Measurements from ENCODE around the gene COQ3.
"Not testable (repeated sequence)": the region's sequence is repeated elsewhere in the genome, so short reads cannot be mapped to it uniquely, and the experiment has no call there.

Gene COQ3

GRCh38 chr6:99335298-99335697, 58.7 kb downstream of the COQ3 start:
- H3K9me3 ChIP-seq (ENCODE audit: control insufficient read depth in 1 of 2, low read length in 2 of 2); H3K4me1 ChIP-seq (ENCODE audit: control insufficient read depth in 1 of 2, insufficient read depth in 2 of 2, low read length in 2 of 2); H3K27ac ChIP-seq (ENCODE audit: low read depth, low read length): not testable (repeated sequence)

DNA sequence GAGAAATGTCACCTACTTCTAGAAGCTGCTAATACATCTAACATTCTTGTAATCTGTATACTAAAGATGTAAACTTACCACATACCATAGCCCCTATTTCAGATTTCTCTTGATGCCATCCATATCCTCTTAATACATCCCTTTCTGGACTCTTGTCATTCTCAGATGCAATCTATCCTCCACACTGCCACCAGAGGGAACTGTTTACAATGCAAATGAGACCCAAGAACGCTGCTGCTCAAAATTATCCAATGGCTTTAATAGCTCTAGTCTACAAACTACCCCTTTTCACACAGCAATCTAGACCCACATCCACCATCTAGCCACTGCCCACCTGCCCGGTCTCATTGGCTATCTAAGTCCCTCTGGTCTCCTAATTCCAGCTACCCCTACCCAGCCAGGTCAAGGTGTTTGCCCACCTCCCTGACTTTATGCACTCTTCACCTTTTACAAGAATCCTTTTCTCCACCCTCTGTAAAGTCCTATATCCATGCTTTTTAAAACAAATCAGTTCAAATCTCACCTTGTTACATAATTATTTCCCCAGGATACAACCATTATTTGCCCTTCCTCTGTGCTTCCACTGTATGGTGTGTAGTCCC, 59.4 kb downstream of the COQ3 start:
- Histone ChIP-seq H3K9ac (ENCODE audit: low read depth in 1 of 2, low read length in 2 of 2) (no peak overlapping the region), H3K27me3 (ENCODE audit: control insufficient read depth in 1 of 2, insufficient read depth in 2 of 2, low read length in 2 of 2) (peaks cover 5 to 7% of the 10 kb centered on the region in 2 donors), H3K4me3 (ENCODE audit: low read depth in 1 of 2, low read length in 2 of 2) (no peak overlapping the region), H3K36me3 (ENCODE audit: control insufficient read depth in 1 of 2, insufficient read depth in 2 of 2, low read length in 2 of 2) (no peaks in the 10 kb centered on the region), H3K9me3 (ENCODE audit: control insufficient read depth in 1 of 2, low read length in 2 of 2) (no peaks in the 10 kb centered on the region), H3K4me1 (ENCODE audit: control insufficient read depth in 1 of 2, insufficient read depth in 2 of 2, low read length in 2 of 2) (no peaks in the 10 kb centered on the region), H3K27ac (ENCODE audit: low read depth, low read length) (no peak overlapping the region)

More at GRCh38 chr6:99335298-99335697, 58.7 kb downstream of the COQ3 start:
- not testable (repeated sequence) for H3K9ac ChIP-seq (ENCODE audit: low read depth in 1 of 2, low read length in 2 of 2); H3K36me3 ChIP-seq (ENCODE audit: control insufficient read depth in 1 of 2, insufficient read depth in 2 of 2, low read length in 2 of 2); H3K4me3 ChIP-seq (ENCODE audit: low read depth in 1 of 2, low read length in 2 of 2); H3K27me3 ChIP-seq (ENCODE audit: control insufficient read depth in 1 of 2, insufficient read depth in 2 of 2, low read length in 2 of 2)

DNA sequence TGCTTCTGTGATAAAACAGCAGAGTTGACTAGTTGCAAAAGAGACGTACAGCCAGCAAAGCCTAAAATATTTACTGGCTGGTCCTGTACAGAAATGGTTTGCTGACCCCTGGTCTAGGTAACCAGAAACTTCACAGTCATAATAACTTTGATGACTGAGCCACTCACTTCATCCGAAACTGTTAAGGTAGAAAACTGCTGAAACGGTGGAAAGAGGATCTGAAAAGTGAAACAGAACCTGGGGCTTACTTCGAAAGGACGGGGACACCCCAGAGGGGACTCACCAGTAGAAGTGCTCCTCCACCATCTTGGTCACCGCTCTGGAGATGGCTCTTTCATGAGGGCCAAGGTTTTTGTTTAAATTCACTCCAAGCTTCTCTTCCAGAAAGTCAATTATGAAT, 60.9 kb downstream of the COQ3 start:
- no peaks in the 10 kb centered on the region for H3K4me1 ChIP-seq (ENCODE audit: control insufficient read depth in 1 of 2, insufficient read depth in 2 of 2, low read length in 2 of 2)
- no peaks in the 10 kb centered on the region for H3K9me3 ChIP-seq (ENCODE audit: control insufficient read depth in 1 of 2, low read length in 2 of 2)
- H3K4me3 ChIP-seq (ENCODE audit: low read depth in 1 of 2, low read length in 2 of 2) = no peak overlapping the region
- no peak overlapping the region for H3K9ac ChIP-seq (ENCODE audit: low read depth in 1 of 2, low read length in 2 of 2)
- no peaks in the 10 kb centered on the region for H3K27me3 ChIP-seq (ENCODE audit: control insufficient read depth in 1 of 2, insufficient read depth in 2 of 2, low read length in 2 of 2)
- H3K36me3 ChIP-seq (ENCODE audit: control insufficient read depth in 1 of 2, insufficient read depth in 2 of 2, low read length in 2 of 2) = no peaks in the 10 kb centered on the region
- no peak overlapping the region for H3K27ac ChIP-seq (ENCODE audit: low read depth, low read length)

DNA sequence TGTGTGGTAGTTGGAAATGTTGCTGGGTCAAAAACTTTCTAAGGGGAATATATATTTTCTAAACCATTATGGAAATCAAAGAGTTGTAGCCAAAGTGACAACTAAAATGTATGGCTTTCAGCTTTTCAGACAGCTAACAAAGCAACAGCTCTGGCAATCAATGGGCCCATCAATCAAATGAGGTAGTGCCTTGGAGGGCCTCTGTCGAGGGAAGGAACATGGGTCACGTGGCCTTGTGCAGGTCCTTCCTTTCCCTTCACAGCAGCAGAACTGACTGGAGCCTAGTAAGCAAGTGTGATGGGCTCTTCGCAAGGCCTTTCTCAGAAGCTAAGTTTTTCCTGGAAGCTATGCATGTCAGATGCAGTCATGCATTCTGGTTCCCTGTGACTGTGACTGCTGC, 62.5 kb downstream of the COQ3 start:
- no peak overlapping the region for H3K27ac ChIP-seq (ENCODE audit: low read depth, low read length)
- no peaks in the 10 kb centered on the region for H3K9me3 ChIP-seq (ENCODE audit: control insufficient read depth in 1 of 2, low read length in 2 of 2)
- H3K36me3 ChIP-seq (ENCODE audit: control insufficient read depth in 1 of 2, insufficient read depth in 2 of 2, low read length in 2 of 2) = no peaks in the 10 kb centered on the region
- no peak overlapping the region for H3K4me3 ChIP-seq (ENCODE audit: low read depth in 1 of 2, low read length in 2 of 2)
- no peaks in the 10 kb centered on the region for H3K27me3 ChIP-seq (ENCODE audit: control insufficient read depth in 1 of 2, insufficient read depth in 2 of 2, low read length in 2 of 2)
- H3K4me1 ChIP-seq (ENCODE audit: control insufficient read depth in 1 of 2, insufficient read depth in 2 of 2, low read length in 2 of 2) = no peaks in the 10 kb centered on the region
- H3K9ac ChIP-seq (ENCODE audit: low read depth in 1 of 2, low read length in 2 of 2) = no peak overlapping the region

GRCh38 chr6:99330159-99330558, 63.8 kb downstream of the COQ3 start:
- H3K4me1 ChIP-seq (ENCODE audit: control insufficient read depth in 1 of 2, insufficient read depth in 2 of 2, low read length in 2 of 2) = no peaks in the 10 kb centered on the region
- H3K27me3 ChIP-seq (ENCODE audit: control insufficient read depth in 1 of 2, insufficient read depth in 2 of 2, low read length in 2 of 2) = no peaks in the 10 kb centered on the region
- no peaks in the 10 kb centered on the region for H3K9me3 ChIP-seq (ENCODE audit: control insufficient read depth in 1 of 2, low read length in 2 of 2)
- H3K4me3 ChIP-seq (ENCODE audit: low read depth in 1 of 2, low read length in 2 of 2) = no peak overlapping the region
- H3K27ac ChIP-seq (ENCODE audit: low read depth, low read length) = no peak overlapping the region
- no peaks in the 10 kb centered on the region for H3K36me3 ChIP-seq (ENCODE audit: control insufficient read depth in 1 of 2, insufficient read depth in 2 of 2, low read length in 2 of 2)
- H3K9ac ChIP-seq (ENCODE audit: low read depth in 1 of 2, low read length in 2 of 2) = no peak overlapping the region

DNA sequence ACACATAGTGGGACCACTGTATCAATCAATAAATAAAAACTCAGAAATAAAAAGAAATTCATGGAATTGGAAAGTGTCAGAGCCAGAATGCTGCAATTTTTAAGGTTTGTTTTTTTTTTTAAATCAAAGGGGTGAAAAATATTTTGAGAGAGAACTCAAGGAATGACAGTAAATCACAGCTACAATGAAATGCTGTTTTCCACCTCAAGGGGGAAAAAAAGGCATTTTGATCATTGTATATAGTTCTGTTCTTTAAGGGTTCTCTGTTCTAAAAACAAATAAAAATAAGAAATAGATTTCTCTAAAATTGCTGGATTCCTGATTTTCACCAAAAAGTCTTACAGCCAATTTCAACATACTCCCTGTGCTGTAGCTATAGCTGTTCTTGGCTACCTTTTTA, 69.0 kb downstream of the COQ3 start:
- H3K9ac ChIP-seq (ENCODE audit: low read depth in 1 of 2, low read length in 2 of 2) = no peak overlapping the region
- H3K27ac ChIP-seq (ENCODE audit: low read depth, low read length) = no peak overlapping the region
- H3K36me3 ChIP-seq (ENCODE audit: control insufficient read depth in 1 of 2, insufficient read depth in 2 of 2, low read length in 2 of 2) = no peaks in the 10 kb centered on the region
- no peaks in the 10 kb centered on the region for H3K27me3 ChIP-seq (ENCODE audit: control insufficient read depth in 1 of 2, insufficient read depth in 2 of 2, low read length in 2 of 2)
- no peak overlapping the region for H3K4me3 ChIP-seq (ENCODE audit: low read depth in 1 of 2, low read length in 2 of 2)
- H3K9me3 ChIP-seq (ENCODE audit: control insufficient read depth in 1 of 2, low read length in 2 of 2) = no peaks in the 10 kb centered on the region
- H3K4me1 ChIP-seq (ENCODE audit: control insufficient read depth in 1 of 2, insufficient read depth in 2 of 2, low read length in 2 of 2) = no peaks in the 10 kb centered on the region
